Retina (tissue), 1 donor: ENCODE data around the gene ACTN4.

ENCODE experiments used
- DNase-seq: peaks from one replicate; pipeline ENCODE4 v3.0.0-alpha.2; 2016

ACTN4 gene

GRCh38 chr19:38662537-38663155 is 15.2 kb downstream of the ACTN4 start:
- no peak for DNase-seq

- DNase-seq, result no peak
Measured at GRCh38 chr19:38663156-38663651, 15.8 kb downstream of the ACTN4 start.

- no peak for DNase-seq
Measured at GRCh38 chr19:38663957-38664502, 16.6 kb downstream of the ACTN4 start.

GRCh38 chr19:38664503-38665211 is 17.2 kb downstream of the ACTN4 start:
- no peak for DNase-seq

GRCh38 chr19:38665219-38665931 is 17.9 kb downstream of the ACTN4 start:
- DNase-seq, result no peak

GRCh38 chr19:38665950-38666662 is 18.7 kb downstream of the ACTN4 start:
- DNase-seq, result peak; percentile 52

GRCh38 chr19:38666663-38667511 is 19.4 kb downstream of the ACTN4 start:
- peak; percentile 59 for DNase-seq

- no peak for DNase-seq
Measured at GRCh38 chr19:38667661-38668171, 20.3 kb downstream of the ACTN4 start.

GRCh38 chr19:38669552-38669951 is 22.1 kb downstream of the ACTN4 start:
- DNase-seq, result no peak

GRCh38 chr19:38670921-38671398 is 23.5 kb downstream of the ACTN4 start:
- DNase-seq, result no peak

GRCh38 chr19:38671654-38672053 is 24.2 kb downstream of the ACTN4 start:
- no peak for DNase-seq

GRCh38 chr19:38673030-38673429 is 25.6 kb downstream of the ACTN4 start:
- DNase-seq, result no peak

- DNase-seq, result no peak
Measured at GRCh38 chr19:38674388-38675171, 27.1 kb downstream of the ACTN4 start.

GRCh38 chr19:38675611-38676010 is 28.2 kb downstream of the ACTN4 start:
- no peak for DNase-seq

- DNase-seq, result no peak
Measured at GRCh38 chr19:38676023-38676877, 28.8 kb downstream of the ACTN4 start.

- DNase-seq, result no peak
Measured at GRCh38 chr19:38676878-38677646, 29.6 kb downstream of the ACTN4 start.

GRCh38 chr19:38678217-38678890 is 30.9 kb downstream of the ACTN4 start:
- DNase-seq, result no peak

GRCh38 chr19:38678891-38679494 is 31.5 kb downstream of the ACTN4 start:
- no peak for DNase-seq
